Measurements from ENCODE around the gene DEXI.

The DEXI gene

GRCh38 chr16:10888320-10888937, 53.8 kb downstream of the DEXI start:
- in situ Hi-C loops (cut with HindIII; ENCODE audit: low sequenced_read_pairs) = no loop called here
- H3K4me3 ChIP-seq (ENCODE audit: low read depth, low read length) = no peak overlapping the region
- TF ChIP-seq CTCF (IDR thresholded peaks at IDR 0.05; ENCODE audit: low read depth, low read length, missing control alignments) = no peak
- no peak for DNase-seq (ENCODE audit: low read depth)

GRCh38 chr16:10885246-10885645, 57.0 kb downstream of the DEXI start:
- no peak for TF ChIP-seq CTCF (IDR thresholded peaks at IDR 0.05; ENCODE audit: low read depth, low read length, missing control alignments)
- H3K4me3 ChIP-seq (ENCODE audit: low read depth, low read length) = no peak overlapping the region
- in situ Hi-C loops (cut with HindIII; ENCODE audit: low sequenced_read_pairs) = no loop called here
- DNase-seq (ENCODE audit: low read depth) = no peak

GRCh38 chr16:10883004-10883403, 59.3 kb downstream of the DEXI start:
- no peak overlapping the region for H3K4me3 ChIP-seq (ENCODE audit: low read depth, low read length)
- no peak for DNase-seq (ENCODE audit: low read depth)
- no peak for TF ChIP-seq CTCF (IDR thresholded peaks at IDR 0.05; ENCODE audit: low read depth, low read length, missing control alignments)
- in situ Hi-C loops (cut with HindIII; ENCODE audit: low sequenced_read_pairs) = no loop called here

GRCh38 chr16:10881479-10882030, 60.7 kb downstream of the DEXI start:
- no peak for TF ChIP-seq CTCF (IDR thresholded peaks at IDR 0.05; ENCODE audit: low read depth, low read length, missing control alignments)
- H3K4me3 ChIP-seq (ENCODE audit: low read depth, low read length) = no peak overlapping the region
- DNase-seq (ENCODE audit: low read depth) = no peak
- in situ Hi-C loops (cut with HindIII; ENCODE audit: low sequenced_read_pairs) = no loop called here

GRCh38 chr16:10880594-10881452, 61.4 kb downstream of the DEXI start:
- H3K4me3 ChIP-seq (ENCODE audit: low read depth, low read length) = no peak overlapping the region
- in situ Hi-C loops (cut with HindIII; ENCODE audit: low sequenced_read_pairs) = no loop called here
- no peak for DNase-seq (ENCODE audit: low read depth)
- no peak for TF ChIP-seq CTCF (IDR thresholded peaks at IDR 0.05; ENCODE audit: low read depth, low read length, missing control alignments)

- no peak for DNase-seq (ENCODE audit: low read depth)
- in situ Hi-C loops (cut with HindIII; ENCODE audit: low sequenced_read_pairs) = no loop called here
- H3K4me3 ChIP-seq (ENCODE audit: low read depth, low read length) = peak overlapping the region; percentile 48
- TF ChIP-seq CTCF (IDR thresholded peaks at IDR 0.05; ENCODE audit: low read depth, low read length, missing control alignments) = no peak
These were observed 62.3 kb downstream of the DEXI start for GRCh38 chr16:10879681-10880589.

Measured in astrocyte of the cerebellum (primary cell).